Fibroblast of gingiva (primary cell): Measurements from ENCODE around the gene HOXA1.

ENCODE experiments used
- DNase-seq: peaks from one replicate; pipeline ENCODE4 v3.0.0-alpha.2; 2011; ENCODE audit warnings: low read depth

Gene HOXA1

GRCh38 chr7:27095897-27096767 lies at the start of gene HOXA1:
Gene HOXA1 (minus strand): TSS chr7:27096000. CDS start chr7:27095912, 88 bp downstream.
- DNase-seq = peak; percentile 42

DNA sequence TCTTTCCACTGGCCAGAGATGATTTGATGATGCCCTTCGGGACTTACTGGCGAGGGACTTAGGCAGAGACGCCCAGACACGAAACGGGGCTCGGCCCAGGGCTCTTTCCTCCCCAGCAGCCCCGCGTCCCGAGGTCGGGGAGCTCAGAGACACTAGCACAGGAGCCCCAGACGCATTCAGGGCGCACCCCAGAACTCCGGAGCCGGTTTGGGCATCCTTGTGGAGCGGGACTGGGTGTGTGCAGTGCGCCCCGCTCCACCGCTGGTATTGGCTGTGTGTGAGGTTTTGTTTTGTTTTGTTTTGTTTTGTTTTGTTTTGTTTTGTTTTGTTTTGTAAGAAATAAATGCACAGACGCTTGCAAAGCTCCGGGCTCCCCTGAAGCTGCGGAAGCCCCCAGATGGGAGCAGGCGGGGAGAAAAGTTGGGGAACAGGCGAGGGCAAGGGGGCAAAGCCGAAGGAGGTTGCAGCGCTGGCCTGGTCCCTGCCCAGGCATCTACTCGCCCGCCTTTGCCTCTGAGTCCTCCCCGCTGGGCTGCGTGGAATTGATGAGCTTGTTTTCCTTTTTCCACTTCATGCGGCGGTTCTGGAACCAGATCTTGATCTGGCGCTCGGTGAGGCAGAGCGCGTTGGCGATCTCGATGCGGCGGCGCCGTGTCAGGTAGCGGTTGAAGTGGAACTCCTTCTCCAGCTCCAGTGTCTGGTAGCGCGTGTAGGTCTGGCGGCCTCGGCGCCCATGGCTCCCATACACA lies 49.5 kb upstream of the HOXA1 start:
- DNase-seq = no peak

- no peak for DNase-seq
Observed at GRCh38 chr7:27144781-27145164, 49.0 kb upstream of the HOXA1 start.

GRCh38 chr7:27143950-27144780 lies 48.4 kb upstream of the HOXA1 start:
- DNase-seq = no peak

DNA sequence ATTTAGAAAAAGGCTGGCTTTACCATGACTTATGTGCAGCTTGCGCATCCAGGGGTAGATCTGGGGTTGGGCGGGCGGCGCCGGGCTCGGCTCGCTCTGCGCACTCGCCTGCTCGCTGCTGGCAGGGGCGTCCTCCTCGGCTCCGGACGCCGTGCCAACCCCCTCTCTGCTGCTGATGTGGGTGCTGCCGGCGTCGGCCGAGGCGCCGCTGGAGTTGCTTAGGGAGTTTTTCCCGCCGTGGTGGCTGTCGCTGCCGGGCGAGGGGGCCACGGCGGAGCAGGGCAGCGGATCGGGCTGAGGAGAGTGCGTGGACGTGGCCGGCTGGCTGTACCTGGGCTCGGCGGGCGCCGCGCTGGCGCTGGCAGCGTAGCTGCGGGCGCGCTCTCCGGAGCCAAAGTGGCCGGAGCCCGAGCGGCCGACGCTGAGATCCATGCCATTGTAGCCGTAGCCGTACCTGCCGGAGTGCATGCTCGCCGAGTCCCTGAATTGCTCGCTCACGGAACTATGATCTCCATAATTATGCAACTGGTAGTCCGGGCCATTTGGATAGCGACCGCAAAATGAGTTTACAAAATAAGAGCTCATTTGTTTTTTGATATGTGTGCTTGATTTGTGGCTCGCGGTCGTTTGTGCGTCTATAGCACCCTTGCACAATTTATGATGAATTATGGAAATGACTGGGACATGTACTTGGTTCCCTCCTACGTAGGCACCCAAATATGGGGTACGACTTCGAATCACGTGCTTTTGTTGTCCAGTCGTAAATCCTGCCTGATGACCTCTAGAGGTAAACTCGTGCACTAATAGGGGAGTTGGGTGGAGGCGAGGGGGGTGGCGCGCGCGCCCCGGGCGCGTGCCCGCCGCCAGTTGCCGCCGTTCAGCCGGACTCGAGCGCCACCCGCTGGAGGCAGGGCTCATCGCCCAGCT lies 47.5 kb upstream of the HOXA1 start, which contains the start of gene HOXA5:
Gene HOXA5, minus strand, starts transcription at position 659 of the 927 bp plus-strand sequence. Its CDS starts 74 bp downstream, at position 585.
- no peak for DNase-seq

DNA sequence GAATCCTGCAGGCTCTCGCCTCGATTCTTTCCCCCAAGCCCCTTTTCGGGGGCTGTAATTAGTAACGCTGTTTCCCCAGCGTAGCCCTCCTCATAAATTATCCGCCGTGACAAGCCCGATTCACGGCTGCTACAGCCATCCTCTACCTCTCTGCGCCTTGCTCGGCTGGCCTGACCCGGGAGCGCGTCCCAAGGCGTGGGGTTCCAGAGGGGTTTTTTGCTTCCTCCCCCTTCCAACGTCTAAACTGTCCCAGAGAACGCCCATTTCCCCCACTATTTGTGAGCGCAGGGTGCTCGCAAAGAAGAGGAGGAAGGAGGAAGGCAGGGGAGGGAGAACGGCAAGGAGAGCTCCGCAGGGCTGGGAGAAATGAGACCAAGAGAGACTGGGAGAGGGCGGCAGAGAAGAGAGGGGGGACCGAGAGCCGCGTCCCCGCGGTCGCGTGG lies 46.8 kb upstream of the HOXA1 start:
- DNase-seq = no peak

DNA sequence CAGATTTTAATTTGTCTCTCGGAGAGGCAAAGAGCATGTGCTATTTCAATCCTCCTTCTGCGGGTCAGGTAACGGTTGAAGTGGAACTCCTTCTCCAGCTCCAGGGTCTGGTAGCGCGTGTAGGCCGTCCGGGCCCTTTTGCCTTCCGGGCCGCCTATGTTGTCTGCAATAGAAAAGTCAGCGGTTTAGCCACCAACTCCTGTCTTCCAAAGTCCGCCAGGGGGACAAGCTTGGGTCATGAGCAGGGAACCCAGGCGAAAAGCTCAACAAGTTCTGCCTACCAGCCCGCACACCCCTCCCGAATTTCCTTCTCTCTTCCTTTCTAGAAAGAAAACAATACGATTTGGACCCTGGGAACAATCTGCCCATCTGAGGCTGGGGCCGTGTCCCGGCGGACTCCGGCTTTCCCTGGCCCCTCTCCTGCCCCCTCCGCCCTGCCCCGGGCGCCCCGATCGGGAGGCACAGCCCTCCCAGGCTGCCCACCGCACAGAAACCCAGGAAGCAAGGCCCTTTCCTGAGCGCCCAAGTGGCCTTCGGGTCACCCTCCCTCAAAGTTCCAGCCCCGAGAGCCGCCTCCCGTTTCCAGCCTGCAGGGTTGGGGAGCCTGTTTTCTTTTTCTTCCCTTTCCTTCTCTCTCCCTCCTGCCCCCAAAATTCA lies 46.3 kb upstream of the HOXA1 start:
- no peak for DNase-seq

- no peak for DNase-seq
Observed at GRCh38 chr7:27141137-27141922, 45.5 kb upstream of the HOXA1 start.

DNA sequence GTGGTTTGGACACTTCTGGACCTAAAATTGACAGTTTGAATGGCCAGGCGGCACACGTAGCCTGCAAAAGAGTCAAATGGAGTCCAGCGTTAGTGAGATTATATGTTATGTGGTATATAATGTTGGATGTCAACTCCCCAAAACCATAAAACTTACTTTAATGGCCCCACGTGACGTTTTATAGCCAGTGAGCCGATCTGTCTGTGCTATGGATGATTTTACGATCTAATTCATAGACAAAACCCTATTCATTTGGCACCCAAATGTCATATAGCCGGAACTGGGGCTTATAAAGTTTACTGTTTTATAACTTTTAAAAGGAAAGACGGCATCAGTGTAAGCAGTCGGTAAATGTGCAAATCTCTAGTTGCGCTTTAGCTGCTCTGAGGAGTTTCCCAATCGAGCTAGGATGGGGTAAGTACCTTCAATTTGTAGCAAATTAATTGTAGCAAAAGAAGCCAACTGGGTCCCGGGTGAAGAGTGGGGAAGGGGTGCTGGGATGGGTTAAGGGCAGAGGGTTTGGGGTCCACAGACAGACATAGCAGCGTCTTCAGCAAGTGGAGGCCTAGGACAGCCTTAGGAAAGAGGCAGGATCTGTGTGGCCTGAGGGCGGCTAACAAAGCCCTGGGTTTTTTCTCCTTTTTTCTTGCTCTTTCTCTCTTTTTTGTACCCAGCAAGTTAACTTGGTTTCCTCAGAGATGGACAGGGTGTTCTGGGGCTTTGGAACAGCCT lies 44.5 kb upstream of the HOXA1 start:
- DNase-seq = no peak

GRCh38 chr7:27139334-27140125 lies 43.7 kb upstream of the HOXA1 start:
- no peak for DNase-seq

GRCh38 chr7:27138985-27139333 lies 43.2 kb upstream of the HOXA1 start:
- no peak for DNase-seq

- DNase-seq = no peak
Observed at GRCh38 chr7:27138472-27138871, 42.7 kb upstream of the HOXA1 start.

- DNase-seq = no peak
Observed at GRCh38 chr7:27137640-27138315, 42.0 kb upstream of the HOXA1 start.

DNA sequence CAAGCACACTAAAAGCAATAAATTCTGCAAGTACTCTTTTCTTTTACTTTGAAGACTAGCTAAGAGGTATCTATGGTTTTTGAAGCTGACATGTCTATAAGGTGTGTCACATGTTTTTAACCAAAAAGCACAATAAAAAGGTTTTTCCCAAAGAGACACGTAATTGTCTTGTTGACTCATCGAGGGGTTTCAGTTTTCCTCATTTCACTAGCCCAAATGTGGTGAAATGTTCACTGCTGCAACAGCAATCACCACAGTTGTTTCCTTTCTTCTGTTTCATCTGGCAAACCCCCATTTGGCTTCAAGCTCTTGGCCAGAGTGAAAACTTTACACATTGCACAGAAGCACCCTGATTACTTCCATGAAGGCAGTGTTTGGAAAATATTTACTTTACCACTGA lies 38.6 kb upstream of the HOXA1 start:
- DNase-seq = peak; percentile 25

GRCh38 chr7:27133409-27134231 lies 37.8 kb upstream of the HOXA1 start:
- DNase-seq = no peak

GRCh38 chr7:27132978-27133377 lies 37.2 kb upstream of the HOXA1 start:
- no peak for DNase-seq

DNA sequence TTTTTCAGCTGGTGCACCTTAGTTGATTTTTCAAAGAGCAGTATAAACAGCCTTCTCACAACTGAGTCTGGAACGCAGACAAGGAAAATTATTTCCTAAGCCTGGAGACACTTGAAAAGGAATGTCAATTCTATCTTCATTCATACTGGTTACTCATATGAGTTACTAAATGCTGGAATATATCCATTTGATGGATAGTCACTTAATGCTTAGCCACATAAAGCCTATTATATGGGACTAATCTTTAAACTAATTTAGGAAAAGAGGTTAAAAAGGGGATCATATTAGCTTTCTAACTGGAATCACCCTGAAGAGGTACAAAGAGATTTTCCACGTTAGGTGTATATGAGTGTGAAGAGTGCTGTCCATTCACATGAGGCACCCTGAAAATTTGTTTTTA lies 36.4 kb upstream of the HOXA1 start:
- no peak for DNase-seq
